HEK293 (cell line): Measurements from ENCODE around the gene UST.

Source experiments
- CTCF ChIA-PET: fragments of 350-600 bp; formaldehyde crosslinking; extraction: SDS; loops from one replicate; lab custom pipeline; 2021; ENCODE audit warnings: antibody characterized with exemption; lab: Yijun Ruan, JAX
- POLR2A ChIA-PET: fragments of 300-600 bp; formaldehyde crosslinking; extraction: SDS; loops from one replicate; lab custom pipeline; 2020; ENCODE audit warnings: antibody characterized with exemption, inconsistent platforms; lab: Yijun Ruan, JAX
- H3K27ac ChIP-seq: fragments of 200-500 bp; sonication (Bioruptor generic); 2 replicates; pipeline ENCODE4 v1.5.1; 2014; ENCODE audit warnings: low read depth, low read length, control low read depth, inconsistent platforms; ENCODE audit errors: extremely low read depth
- H3K36me3 ChIP-seq, 2 experiments: fragments of 200-500 bp in 1 of 2; sonication (Bioruptor generic) in 1 of 2; 1 replicate in 1 of 2; 2 replicates in 1 of 2; pipeline ENCODE4 v1.5.1; 2014 to 2017; ENCODE audit warnings: inconsistent platforms in 2 of 2, low read length in 2 of 2; ENCODE audit not compliant: control insufficient read depth in 2 of 2, insufficient read depth in 1 of 2
- H3K4me1 ChIP-seq: fragments of 200-500 bp; sonication (Bioruptor generic); 2 replicates; pipeline ENCODE4 v1.5.1; 2014; ENCODE audit warnings: mild to moderate bottlenecking, low read length, inconsistent platforms; ENCODE audit not compliant: control insufficient read depth, insufficient read depth
- H3K4me3 ChIP-seq: 2 replicates; pipeline ENCODE4 v1.5.1; 2011; ENCODE audit warnings: low read depth, mild to moderate bottlenecking, control low read depth, low read length, moderate library complexity
- H3K9me3 ChIP-seq: fragments of 200-500 bp; sonication (Bioruptor generic); 2 replicates; pipeline ENCODE4 v1.5.1; 2014; ENCODE audit warnings: low read depth, low read length, inconsistent platforms; ENCODE audit not compliant: control insufficient read depth, insufficient read depth
- AEBP2 ChIP-seq: fragments of 450-650 bp; formaldehyde crosslinking; IDR thresholded peaks from 2 replicates; pipeline ENCODE4 v1.5.1; 2016; ENCODE audit warnings: missing biosample characterization, missing genetic modification characterization, borderline replicate concordance
- CTCF ChIP-seq: fragments of 450-650 bp; formaldehyde crosslinking; IDR thresholded peaks from 2 replicates; pipeline ENCODE4 v1.5.1; 2016; ENCODE audit warnings: missing biosample characterization, missing genetic modification characterization
- KLF7 ChIP-seq: fragments of 450-650 bp; formaldehyde crosslinking; IDR thresholded peaks from 2 replicates; pipeline ENCODE4 v1.5.1; 2016; ENCODE audit warnings: missing biosample characterization, missing genetic modification characterization, borderline replicate concordance
- PRDM1 ChIP-seq: fragments of 450-650 bp; formaldehyde crosslinking; IDR thresholded peaks from 2 replicates; pipeline ENCODE4; 2016; ENCODE audit warnings: missing biosample characterization, missing genetic modification characterization
- PRDM6 ChIP-seq: fragments of 450-650 bp; formaldehyde crosslinking; IDR thresholded peaks from 2 replicates; pipeline ENCODE4 v1.5.1; 2017; ENCODE audit warnings: missing biosample characterization, missing genetic modification characterization
- ZBTB1 ChIP-seq: fragments of 450-650 bp; formaldehyde crosslinking; IDR thresholded peaks from 2 replicates; pipeline ENCODE4 v1.5.1; 2016; ENCODE audit warnings: missing biosample characterization, missing genetic modification characterization
- ZEB2 ChIP-seq: fragments of 450-650 bp; formaldehyde crosslinking; IDR thresholded peaks from 2 replicates; pipeline ENCODE4 v1.5.1; 2016; ENCODE audit warnings: missing biosample characterization, missing genetic modification characterization
- ZFP69B ChIP-seq: fragments of 450-650 bp; formaldehyde crosslinking; IDR thresholded peaks from 2 replicates; pipeline ENCODE4 v1.5.1; 2016; ENCODE audit warnings: missing biosample characterization, missing genetic modification characterization
- ZNF114 ChIP-seq: fragments of 450-650 bp; formaldehyde crosslinking; IDR thresholded peaks from 2 replicates; pipeline ENCODE4 v1.5.0; 2017; ENCODE audit warnings: missing biosample characterization, missing genetic modification characterization
- ZNF157 ChIP-seq: fragments of 450-650 bp; formaldehyde crosslinking; IDR thresholded peaks from 2 replicates; pipeline ENCODE4 v1.5.1; 2016; ENCODE audit warnings: missing biosample characterization, missing genetic modification characterization
- ZNF169 ChIP-seq: fragments of 450-650 bp; formaldehyde crosslinking; IDR thresholded peaks from 2 replicates; pipeline ENCODE4 v1.5.1; 2016; ENCODE audit warnings: missing biosample characterization, missing genetic modification characterization
- ZNF2 ChIP-seq: fragments of 450-650 bp; formaldehyde crosslinking; IDR thresholded peaks from 2 replicates; pipeline ENCODE4 v1.5.1; 2016; ENCODE audit warnings: missing biosample characterization, missing genetic modification characterization
- ZNF366 ChIP-seq: fragments of 450-650 bp; formaldehyde crosslinking; conservative IDR thresholded peaks from 2 replicates; pipeline ENCODE4 v1.5.1; 2016; ENCODE audit warnings: missing biosample characterization, missing genetic modification characterization
- ZNF398 ChIP-seq: fragments of 450-650 bp; formaldehyde crosslinking; IDR thresholded peaks from 2 replicates; pipeline ENCODE4 v1.5.1; 2017; ENCODE audit warnings: missing biosample characterization, missing genetic modification characterization
- ZNF404 ChIP-seq: fragments of 450-650 bp; formaldehyde crosslinking; IDR thresholded peaks from 2 replicates; pipeline ENCODE4 v1.5.1; 2017; ENCODE audit warnings: missing biosample characterization, missing genetic modification characterization
- ZNF548 ChIP-seq: fragments of 450-650 bp; formaldehyde crosslinking; IDR thresholded peaks from 2 replicates; pipeline ENCODE4 v1.5.1; 2016; ENCODE audit warnings: missing biosample characterization, missing genetic modification characterization
- ZNF549 ChIP-seq: fragments of 450-650 bp; IDR thresholded peaks from 2 replicates; pipeline ENCODE4 v1.5.1; 2018; ENCODE audit warnings: missing biosample characterization, missing genetic modification characterization, mild to moderate bottlenecking, inconsistent platforms, moderate library complexity
- ZNF596 ChIP-seq: fragments of 450-650 bp; IDR thresholded peaks from 2 replicates; pipeline ENCODE4 v1.5.0; 2018; ENCODE audit warnings: missing biosample characterization, mild to moderate bottlenecking, missing genetic modification characterization, moderate library complexity
- ZNF645 ChIP-seq: fragments of 450-650 bp; formaldehyde crosslinking; IDR thresholded peaks from 2 replicates; pipeline ENCODE4; 2016; ENCODE audit warnings: missing biosample characterization, missing genetic modification characterization
- ZNF654 ChIP-seq: fragments of 450-650 bp; formaldehyde crosslinking; IDR thresholded peaks from 2 replicates; pipeline ENCODE4 v1.5.1; 2016; ENCODE audit warnings: low read depth, missing biosample characterization, missing genetic modification characterization
- ZNF660 ChIP-seq: fragments of 450-650 bp; IDR thresholded peaks from 2 replicates; pipeline ENCODE4 v1.5.1; 2018; ENCODE audit warnings: missing biosample characterization, mild to moderate bottlenecking, missing genetic modification characterization
- ZNF692 ChIP-seq: fragments of 450-650 bp; formaldehyde crosslinking; IDR thresholded peaks from 2 replicates; pipeline ENCODE4 v1.5.1; 2016; ENCODE audit warnings: missing biosample characterization, missing genetic modification characterization
- ZSCAN23 ChIP-seq: fragments of 450-650 bp; formaldehyde crosslinking; IDR thresholded peaks from 2 replicates; pipeline ENCODE4 v1.5.1; 2016; ENCODE audit warnings: missing biosample characterization, missing genetic modification characterization

UST gene

GRCh38 chr6:149082320-149082719, 335.5 kb downstream of the UST start:
- TF ChIP-seq ZNF692 (tag by site-specific recombination) (peak; percentile 26; the same call in 1 of the 2 replicates), AEBP2 (tag by site-specific recombination) (no peak), ZNF660 (tag by site-specific recombination) (0 out of 2 replicates have a peak, but pooled peaks have one; percentile 40), ZEB2 (tag by site-specific recombination) (peak; percentile 23; the same call in 1 of the 2 replicates), CTCF (tag by site-specific recombination) (peak; percentile 78), ZNF596 (tag by site-specific recombination) (peak; percentile 35; the same call in 1 of the 2 replicates), PRDM1 (tag by site-specific recombination) (peak; percentile 93), ZNF366 (tag by site-specific recombination) (peak; percentile 47; the same call in 1 of the 2 replicates), ZNF654 (tag by site-specific recombination) (peak; percentile 96), ZNF157 (tag by site-specific recombination) (peak; percentile 76), ZNF2 (tag by site-specific recombination) (0 out of 2 replicates have a peak, but pooled peaks have one; percentile 32), ZFP69B (tag by site-specific recombination) (no peak), ZNF404 (no peak)
- Histone ChIP-seq H3K36me3 (no peaks in the 10 kb centered on the region), H3K27ac (no peak overlapping the region), H3K9me3 (no peaks in the 10 kb centered on the region), H3K4me3 (no peak overlapping the region), H3K4me1 (peaks cover 11% of the 10 kb centered on the region)
- POLR2A ChIA-PET: no interaction called here
- CTCF ChIA-PET: interaction anchor here (0.5 to 5.7 kb wide), 25 partner anchors 9 to 613 kb away, joined by 3 to 80 read pairs (median 3); no protein-coding TSS in a partner anchor

GRCh38 chr6:149084026-149084425, 337.2 kb downstream of the UST start:
- Histone ChIP-seq H3K4me1 (peaks cover 10% of the 10 kb centered on the region), H3K27ac (no peak overlapping the region), H3K4me3 (no peak overlapping the region), H3K36me3 (no peaks in the 10 kb centered on the region), H3K9me3 (no peaks in the 10 kb centered on the region)
- TF ChIP-seq ZNF114 (tag by site-specific recombination): no peak
- no peak for TF ChIP-seq ZNF169
- TF ChIP-seq ZNF645: no peak
- TF ChIP-seq KLF7 (tag by site-specific recombination): no peak
- TF ChIP-seq ZNF398 (tag by site-specific recombination): no peak
- TF ChIP-seq ZNF548: no peak
- TF ChIP-seq ZNF549 (tag by site-specific recombination): no peak
- TF ChIP-seq PRDM6 (tag by site-specific recombination): no peak
- no peak for TF ChIP-seq ZNF157 (tag by site-specific recombination)
- no peak for TF ChIP-seq ZSCAN23 (tag by site-specific recombination)
- TF ChIP-seq ZBTB1: no peak
- ChIA-PET POLR2A (no interaction called here), CTCF (interaction anchor here (1.0 to 5.7 kb wide), 7 partner anchors 11 to 351 kb away, joined by 3 to 80 read pairs (median 4); no protein-coding TSS in a partner anchor)
